Measurements from ENCODE around the gene NFS1. TPM values are rescaled to one million over a fixed set of nuclear protein-coding genes. Genes with fewer than 3 reads are reported as not detected.
A peak's percentile ranks its signal among the peaks of the same experiment; 100 is the strongest.
"Not testable (repeated sequence)": the region's sequence is repeated elsewhere in the genome, so short reads cannot be mapped to it uniquely, and the experiment has no call there.

NFS1 gene
- total RNA-seq, 1 donor from 2014 or later: 22.2 TPM

DNA sequence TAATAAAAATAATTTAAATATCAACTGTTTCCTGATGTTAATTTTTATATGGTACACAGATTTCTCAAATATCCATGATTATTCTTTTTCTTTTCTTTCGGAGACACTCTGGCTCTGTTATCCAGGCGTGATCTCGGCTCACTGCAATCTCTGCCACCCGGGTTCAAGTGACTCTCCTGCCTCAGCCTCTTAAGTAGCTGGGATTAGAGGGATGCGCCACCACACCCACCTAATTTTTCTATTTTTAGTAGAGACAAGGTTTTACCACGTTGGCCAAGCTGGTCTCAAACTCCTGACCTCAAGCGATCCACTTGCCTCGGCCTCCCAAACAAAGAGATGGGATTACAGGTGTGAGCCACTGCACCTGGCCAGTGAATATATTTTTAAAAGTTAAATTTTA lies 20.6 kb upstream of the NFS1 start:
- Histone ChIP-seq H3K9me3 (no peaks in the 10 kb centered on the region), H3K27me3 (ENCODE audit: low read depth) (no peaks in the 10 kb centered on the region), H3K36me3 (peaks cover 100% of the 10 kb centered on the region), H3K27ac (no peak overlapping the region), H3K4me3 (no peak overlapping the region), H3K4me1 (peaks cover 5% of the 10 kb centered on the region)
- intact Hi-C loops (cut with DNase I): no loop called here
- TF ChIP-seq, protein P1, sequence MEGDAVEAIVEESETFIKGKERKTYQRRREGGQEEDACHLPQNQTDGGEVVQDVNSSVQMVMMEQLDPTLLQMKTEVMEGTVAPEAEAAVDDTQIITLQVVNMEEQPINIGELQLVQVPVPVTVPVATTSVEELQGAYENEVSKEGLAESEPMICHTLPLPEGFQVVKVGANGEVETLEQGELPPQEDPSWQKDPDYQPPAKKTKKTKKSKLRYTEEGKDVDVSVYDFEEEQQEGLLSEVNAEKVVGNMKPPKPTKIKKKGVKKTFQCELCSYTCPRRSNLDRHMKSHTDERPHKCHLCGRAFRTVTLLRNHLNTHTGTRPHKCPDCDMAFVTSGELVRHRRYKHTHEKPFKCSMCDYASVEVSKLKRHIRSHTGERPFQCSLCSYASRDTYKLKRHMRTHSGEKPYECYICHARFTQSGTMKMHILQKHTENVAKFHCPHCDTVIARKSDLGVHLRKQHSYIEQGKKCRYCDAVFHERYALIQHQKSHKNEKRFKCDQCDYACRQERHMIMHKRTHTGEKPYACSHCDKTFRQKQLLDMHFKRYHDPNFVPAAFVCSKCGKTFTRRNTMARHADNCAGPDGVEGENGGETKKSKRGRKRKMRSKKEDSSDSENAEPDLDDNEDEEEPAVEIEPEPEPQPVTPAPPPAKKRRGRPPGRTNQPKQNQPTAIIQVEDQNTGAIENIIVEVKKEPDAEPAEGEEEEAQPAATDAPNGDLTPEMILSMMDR (IDR thresholded peaks at IDR 0.05): no peak
- DNase-seq (no peak), ATAC-seq (no peak)

DNA sequence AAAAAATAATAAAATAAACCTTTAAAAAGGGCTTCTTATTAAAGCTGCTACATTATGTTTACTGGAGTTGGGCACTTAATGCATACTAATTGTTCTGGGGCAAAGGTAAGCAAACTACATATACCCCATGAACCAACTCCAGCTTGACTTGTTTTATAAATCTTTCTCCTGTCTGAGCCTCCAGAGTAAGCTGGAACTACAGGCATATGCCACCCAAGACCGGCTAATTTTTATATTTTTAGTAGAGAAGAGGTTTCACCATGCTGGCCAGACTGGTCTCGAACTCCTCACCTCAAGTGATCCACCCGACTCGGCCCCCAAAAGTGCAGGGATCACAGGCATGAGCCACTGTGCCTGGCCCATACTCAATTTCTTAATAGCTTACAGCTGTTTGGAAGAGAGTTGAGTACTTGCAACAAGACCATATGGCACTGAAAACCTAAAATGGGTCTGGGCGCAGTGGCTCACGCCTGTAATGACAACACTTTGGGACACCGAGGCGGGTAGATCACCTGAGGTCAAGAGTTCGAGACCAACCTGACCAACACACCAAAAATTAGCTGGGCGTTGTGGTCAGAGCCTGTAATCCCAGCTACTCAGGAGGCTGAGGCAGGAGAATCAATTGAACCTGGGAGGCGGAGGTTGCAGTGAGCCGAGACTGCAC lies 20.0 kb upstream of the NFS1 start:
- no peaks in the 10 kb centered on the region for H3K9me3 ChIP-seq
- intact Hi-C loops (cut with DNase I): no loop called here
- no peaks in the 10 kb centered on the region for H3K27me3 ChIP-seq (ENCODE audit: low read depth)
- TF ChIP-seq, protein P1 (IDR thresholded peaks at IDR 0.05): no peak
- DNase-seq: no peak
- H3K4me3 ChIP-seq: no peak overlapping the region
- H3K4me1 ChIP-seq: peaks cover 5% of the 10 kb centered on the region
- no peak for ATAC-seq
- no peak overlapping the region for H3K27ac ChIP-seq
- peaks cover 100% of the 10 kb centered on the region for H3K36me3 ChIP-seq

DNA sequence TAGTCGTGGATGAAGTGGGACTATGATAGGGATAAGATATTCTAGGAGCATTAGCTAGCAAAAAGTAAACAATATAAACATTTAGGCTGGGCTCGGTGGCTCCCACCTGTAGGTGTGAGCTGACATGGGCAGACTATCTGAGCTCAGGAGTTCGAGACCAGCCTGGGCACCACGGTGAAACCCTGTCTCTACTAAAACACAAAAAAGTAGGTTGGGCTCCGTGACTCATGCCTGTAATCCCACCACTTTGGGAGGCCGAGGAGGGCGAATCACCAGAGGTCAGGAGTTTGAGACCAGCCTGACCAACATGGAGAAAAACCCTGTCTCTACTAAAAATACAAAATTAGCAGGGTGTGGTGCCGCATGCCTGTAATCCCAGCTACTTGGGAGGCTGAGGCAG lies 19.2 kb upstream of the NFS1 start:
- DNase-seq; intact Hi-C loops (cut with DNase I); H3K27ac ChIP-seq; H3K27me3 ChIP-seq (ENCODE audit: low read depth); H3K4me3 ChIP-seq; H3K9me3 ChIP-seq; H3K4me1 ChIP-seq: not testable (repeated sequence)
- peak in 1 of 2 donors; percentile 20 for ATAC-seq
- peaks cover 100% of the 10 kb centered on the region for H3K36me3 ChIP-seq

DNA sequence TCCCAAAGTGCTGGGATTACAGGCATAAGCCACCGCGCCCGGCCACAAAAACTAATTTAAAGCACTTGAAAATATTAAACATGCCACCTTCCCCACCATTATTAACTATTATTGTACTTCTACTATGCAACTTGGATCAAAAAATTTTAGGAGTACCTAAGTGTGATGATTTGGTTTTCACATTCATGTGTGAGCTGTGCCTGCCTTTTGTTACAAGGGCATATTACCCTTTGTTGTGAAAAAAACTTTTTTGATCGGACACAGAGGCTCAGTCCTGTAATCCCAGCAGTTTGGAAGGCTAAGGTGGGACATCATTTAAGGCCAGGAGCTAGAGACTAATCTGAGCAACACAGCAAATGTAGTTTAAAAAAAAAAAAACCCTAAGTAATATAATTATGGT lies 17.2 kb upstream of the NFS1 start:
- Histone ChIP-seq H3K36me3 (peaks cover 100% of the 10 kb centered on the region), H3K4me3 (no peak overlapping the region), H3K27me3 (ENCODE audit: low read depth) (no peaks in the 10 kb centered on the region), H3K9me3 (no peaks in the 10 kb centered on the region), H3K27ac (no peak overlapping the region), H3K4me1 (peaks cover 18% of the 10 kb centered on the region)
- TF ChIP-seq, protein P1 (IDR thresholded peaks at IDR 0.05): no peak
- DNase-seq: no peak
- intact Hi-C loops (cut with DNase I): no loop called here
- no peak for ATAC-seq

DNA sequence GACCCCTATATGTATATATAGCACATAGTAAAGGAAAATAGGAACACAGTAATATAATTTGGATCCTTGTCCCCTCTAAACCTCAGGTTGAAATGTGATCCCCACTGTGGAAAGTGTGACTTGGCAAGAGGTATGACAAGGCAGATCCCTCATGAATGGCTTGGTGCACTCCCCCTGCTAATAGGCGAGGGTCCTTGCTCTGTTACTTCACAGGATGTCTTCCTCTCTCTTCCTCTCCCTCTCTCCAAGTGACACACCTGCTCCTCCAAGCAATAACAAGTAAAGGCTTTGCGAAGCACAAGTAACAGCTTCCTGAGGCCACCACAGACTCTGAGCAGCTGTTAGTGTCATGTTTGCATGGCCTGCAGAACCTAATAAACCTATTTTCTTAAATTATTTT lies 16.5 kb upstream of the NFS1 start:
- Histone ChIP-seq H3K9me3 (no peaks in the 10 kb centered on the region), H3K4me3 (no peak overlapping the region), H3K4me1 (peaks cover 25% of the 10 kb centered on the region), H3K36me3 (peaks cover 100% of the 10 kb centered on the region), H3K27ac (no peak overlapping the region), H3K27me3 (ENCODE audit: low read depth) (no peaks in the 10 kb centered on the region)
- intact Hi-C loops (cut with DNase I): no loop called here
- TF ChIP-seq, protein P1 (IDR thresholded peaks at IDR 0.05): no peak
- ATAC-seq (no peak), DNase-seq (no peak)

DNA sequence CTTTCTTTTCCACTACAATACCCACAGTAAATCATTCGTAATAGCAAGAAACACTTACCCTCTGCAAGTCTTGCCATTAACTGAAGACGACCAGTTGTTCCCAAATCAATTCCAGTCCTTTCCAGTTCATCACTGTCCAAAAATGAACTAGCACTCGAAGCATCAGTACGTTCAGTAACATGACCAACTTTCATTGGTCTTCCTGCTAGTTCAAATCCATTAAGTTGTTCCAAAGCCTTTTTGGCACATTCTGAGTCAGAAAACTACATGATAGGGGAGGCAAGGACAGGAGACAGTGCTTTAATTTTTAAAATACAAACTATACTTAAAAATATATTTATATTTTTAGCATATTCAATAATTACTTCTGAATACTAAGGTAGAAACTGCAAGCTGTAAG lies 15.0 kb upstream of the NFS1 start:
- H3K4me1 ChIP-seq: peaks cover 39% of the 10 kb centered on the region
- no peak overlapping the region for H3K27ac ChIP-seq
- intact Hi-C loops (cut with DNase I): no loop called here
- ATAC-seq (no peak), DNase-seq (no peak)
- TF ChIP-seq, protein P1 (IDR thresholded peaks at IDR 0.05): no peak
- no peaks in the 10 kb centered on the region for H3K27me3 ChIP-seq (ENCODE audit: low read depth)
- no peaks in the 10 kb centered on the region for H3K9me3 ChIP-seq
- no peak overlapping the region for H3K4me3 ChIP-seq
- peaks cover 100% of the 10 kb centered on the region for H3K36me3 ChIP-seq

DNA sequence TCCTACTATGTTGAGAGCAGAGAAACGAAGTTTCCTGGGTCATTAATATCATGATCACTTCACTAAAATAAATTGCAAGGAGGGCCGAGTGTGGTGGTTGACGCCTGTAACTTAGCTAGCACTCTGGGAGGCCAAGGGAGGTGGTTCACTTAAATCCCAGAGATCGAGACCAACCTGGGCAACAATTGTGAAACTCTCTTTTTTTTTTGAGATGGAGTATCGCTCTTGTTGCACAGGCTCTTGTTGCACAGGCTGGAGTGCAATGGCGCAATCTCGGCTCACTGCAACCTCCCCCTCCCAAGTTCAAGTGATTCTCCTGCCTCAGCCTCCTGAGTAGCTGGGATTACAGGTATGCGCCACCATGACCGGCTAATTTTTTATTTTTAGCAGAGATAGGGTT lies 14.0 kb upstream of the NFS1 start:
- H3K4me3 ChIP-seq; H3K27ac ChIP-seq; DNase-seq; H3K9me3 ChIP-seq; intact Hi-C loops (cut with DNase I); H3K27me3 ChIP-seq (ENCODE audit: low read depth); ATAC-seq: not testable (repeated sequence)
- Histone ChIP-seq H3K36me3 (peaks cover 100% of the 10 kb centered on the region), H3K4me1 (peaks cover 41% of the 10 kb centered on the region)

Data from lower lobe of right lung (tissue), 2 donors.